Measurements from ENCODE around the gene DNAH9.

Gene DNAH9

DNA sequence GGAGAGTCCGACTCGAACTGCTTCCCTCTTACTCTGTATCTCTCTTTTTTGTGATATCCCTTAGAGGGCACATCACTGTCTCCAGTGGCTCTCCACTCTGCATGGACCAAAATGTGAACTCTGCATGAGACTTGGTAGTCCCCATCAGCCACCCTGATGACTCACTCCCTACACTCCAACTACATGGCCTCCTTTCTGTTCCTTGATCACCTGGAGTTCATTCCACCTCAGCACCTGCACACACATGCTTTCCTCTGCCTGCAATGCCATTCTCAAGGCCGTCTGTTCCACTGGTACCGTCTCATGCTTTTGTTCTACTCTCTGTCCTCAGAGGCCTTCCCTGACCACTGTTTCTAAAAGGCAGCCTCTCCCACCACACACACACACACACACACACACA is 109.3 kb downstream of the DNAH9 start:
- Histone ChIP-seq H2AFZ (ENCODE audit: low read depth, low read length) (no peak overlapping the region), H3K36me3 (ENCODE audit: insufficient read depth, low read length) (no peaks in the 10 kb centered on the region), H3K9me3 (ENCODE audit: low read length) (no peaks in the 10 kb centered on the region), H3K4me3 (ENCODE audit: low read length) (no peak overlapping the region), H3K4me1 (ENCODE audit: insufficient read depth, low read length) (no peaks in the 10 kb centered on the region), H3K27me3 (ENCODE audit: insufficient read depth, low read length) (peaks cover 2% of the 10 kb centered on the region)

DNA sequence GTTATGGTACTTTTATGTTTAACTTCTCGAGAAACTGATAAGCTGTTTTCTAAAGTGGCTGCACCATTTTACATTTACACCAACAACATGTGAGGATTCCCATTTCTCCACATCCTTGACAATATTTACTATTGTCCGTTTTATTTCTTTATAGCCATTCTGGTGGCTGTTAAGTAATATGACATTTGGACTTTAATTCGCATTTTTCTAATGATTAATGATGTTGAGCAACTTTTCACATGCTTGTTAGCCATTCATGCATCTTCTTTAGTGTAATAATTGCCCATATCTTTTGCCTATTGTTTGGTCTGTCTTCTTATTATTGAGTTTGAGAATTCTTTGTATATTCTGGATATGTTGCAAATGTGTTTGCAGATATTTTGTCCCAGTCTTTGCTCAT is 114.2 kb downstream of the DNAH9 start:
- Histone ChIP-seq H3K36me3 (ENCODE audit: insufficient read depth, low read length) (no peaks in the 10 kb centered on the region), H2AFZ (ENCODE audit: low read depth, low read length) (no peak overlapping the region), H3K27me3 (ENCODE audit: insufficient read depth, low read length) (peaks cover 2% of the 10 kb centered on the region), H3K4me1 (ENCODE audit: insufficient read depth, low read length) (no peaks in the 10 kb centered on the region), H3K4me3 (ENCODE audit: low read length) (no peak overlapping the region), H3K9me3 (ENCODE audit: low read length) (no peaks in the 10 kb centered on the region)

DNA sequence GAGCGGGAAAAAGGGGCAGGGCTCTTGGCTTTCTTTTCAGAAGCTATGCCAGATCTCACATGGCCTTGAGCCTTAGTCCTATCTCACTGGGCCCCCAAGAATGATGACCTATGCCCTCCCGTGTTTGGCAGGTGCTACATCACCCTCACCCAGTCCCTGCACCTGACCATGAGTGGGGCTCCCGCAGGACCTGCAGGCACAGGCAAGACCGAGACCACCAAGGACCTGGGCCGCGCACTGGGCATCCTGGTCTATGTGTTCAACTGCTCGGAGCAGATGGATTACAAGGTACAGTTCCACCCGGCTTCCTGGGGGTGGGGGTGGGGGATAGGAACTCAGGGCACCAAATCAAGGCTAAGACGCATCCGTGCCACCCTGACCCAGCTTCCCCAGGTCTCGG is 120.9 kb downstream of the DNAH9 start:
- no peaks in the 10 kb centered on the region for H3K27me3 ChIP-seq (ENCODE audit: insufficient read depth, low read length)
- no peak overlapping the region for H3K4me3 ChIP-seq (ENCODE audit: low read length)
- H3K36me3 ChIP-seq (ENCODE audit: insufficient read depth, low read length): no peaks in the 10 kb centered on the region
- no peaks in the 10 kb centered on the region for H3K4me1 ChIP-seq (ENCODE audit: insufficient read depth, low read length)
- H2AFZ ChIP-seq (ENCODE audit: low read depth, low read length): no peak overlapping the region
- H3K9me3 ChIP-seq (ENCODE audit: low read length): no peaks in the 10 kb centered on the region

DNA sequence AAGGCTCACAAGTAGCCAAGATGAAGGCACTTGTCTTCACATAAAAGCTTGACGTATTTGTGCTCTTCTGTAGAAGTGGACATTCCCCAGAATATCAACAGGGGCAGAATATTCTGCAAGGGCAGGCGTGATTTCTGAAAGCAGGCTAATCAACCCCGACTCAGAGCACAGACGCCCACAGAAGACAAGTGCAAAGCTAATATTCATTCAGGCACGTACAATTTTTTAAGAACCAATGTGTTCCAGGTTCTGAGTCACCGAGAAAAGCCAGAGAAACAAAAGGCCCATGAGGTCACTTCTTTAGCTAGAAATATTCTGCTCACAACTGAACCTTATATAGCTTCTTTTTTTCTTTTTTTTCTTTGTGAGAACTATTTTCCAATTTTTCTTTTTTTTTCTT is 121.6 kb downstream of the DNAH9 start:
- Histone ChIP-seq H2AFZ (ENCODE audit: low read depth, low read length) (no peak overlapping the region), H3K36me3 (ENCODE audit: insufficient read depth, low read length) (no peaks in the 10 kb centered on the region), H3K4me3 (ENCODE audit: low read length) (no peak overlapping the region), H3K27me3 (ENCODE audit: insufficient read depth, low read length) (no peaks in the 10 kb centered on the region), H3K9me3 (ENCODE audit: low read length) (no peaks in the 10 kb centered on the region), H3K4me1 (ENCODE audit: insufficient read depth, low read length) (no peaks in the 10 kb centered on the region)

DNA sequence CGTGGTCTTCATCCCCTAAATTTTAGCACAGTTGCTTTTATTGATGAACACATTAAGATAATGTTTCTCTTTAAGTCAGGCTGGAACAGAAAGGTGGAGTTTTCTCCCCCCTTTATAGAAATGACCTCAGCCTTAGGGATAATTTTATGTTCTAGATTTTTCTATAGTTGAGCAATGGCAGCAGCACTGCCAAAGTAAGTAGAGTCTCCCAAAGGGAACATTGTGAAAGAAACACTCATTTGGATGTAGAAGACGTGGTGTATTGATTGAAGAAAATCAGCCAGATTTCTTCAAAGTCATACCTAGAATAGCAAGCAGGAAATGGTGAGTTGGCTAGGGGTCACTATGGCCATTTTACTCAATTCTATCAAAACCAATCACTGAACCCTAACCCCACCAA is 122.5 kb downstream of the DNAH9 start:
- H3K4me3 ChIP-seq (ENCODE audit: low read length): no peak overlapping the region
- no peaks in the 10 kb centered on the region for H3K27me3 ChIP-seq (ENCODE audit: insufficient read depth, low read length)
- H3K4me1 ChIP-seq (ENCODE audit: insufficient read depth, low read length): no peaks in the 10 kb centered on the region
- no peaks in the 10 kb centered on the region for H3K36me3 ChIP-seq (ENCODE audit: insufficient read depth, low read length)
- H3K9me3 ChIP-seq (ENCODE audit: low read length): no peaks in the 10 kb centered on the region
- H2AFZ ChIP-seq (ENCODE audit: low read depth, low read length): no peak overlapping the region

DNA sequence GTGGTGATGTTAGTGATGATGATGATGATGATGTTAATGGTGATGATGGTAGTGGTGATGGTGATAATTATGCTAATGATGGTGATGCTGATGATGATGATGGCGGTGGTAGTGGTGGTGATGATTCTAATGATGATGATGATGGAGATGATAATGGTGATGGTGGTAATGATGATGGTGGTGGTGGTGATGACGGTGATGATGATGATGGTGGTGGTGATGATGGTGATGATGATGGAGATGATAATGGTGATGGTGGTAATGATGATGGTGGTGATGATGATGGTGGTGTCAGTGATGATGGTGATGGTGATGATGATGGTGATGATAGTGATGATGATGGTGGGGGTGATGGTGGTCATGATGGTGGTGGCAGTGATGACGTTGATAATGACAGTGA is 132.5 kb downstream of the DNAH9 start:
- Histone ChIP-seq H2AFZ (ENCODE audit: low read depth, low read length) (no peak overlapping the region), H3K27me3 (ENCODE audit: insufficient read depth, low read length) (no peaks in the 10 kb centered on the region), H3K36me3 (ENCODE audit: insufficient read depth, low read length) (no peaks in the 10 kb centered on the region), H3K4me3 (ENCODE audit: low read length) (no peak overlapping the region), H3K4me1 (ENCODE audit: insufficient read depth, low read length) (no peaks in the 10 kb centered on the region), H3K9me3 (ENCODE audit: low read length) (no peaks in the 10 kb centered on the region)

DNA sequence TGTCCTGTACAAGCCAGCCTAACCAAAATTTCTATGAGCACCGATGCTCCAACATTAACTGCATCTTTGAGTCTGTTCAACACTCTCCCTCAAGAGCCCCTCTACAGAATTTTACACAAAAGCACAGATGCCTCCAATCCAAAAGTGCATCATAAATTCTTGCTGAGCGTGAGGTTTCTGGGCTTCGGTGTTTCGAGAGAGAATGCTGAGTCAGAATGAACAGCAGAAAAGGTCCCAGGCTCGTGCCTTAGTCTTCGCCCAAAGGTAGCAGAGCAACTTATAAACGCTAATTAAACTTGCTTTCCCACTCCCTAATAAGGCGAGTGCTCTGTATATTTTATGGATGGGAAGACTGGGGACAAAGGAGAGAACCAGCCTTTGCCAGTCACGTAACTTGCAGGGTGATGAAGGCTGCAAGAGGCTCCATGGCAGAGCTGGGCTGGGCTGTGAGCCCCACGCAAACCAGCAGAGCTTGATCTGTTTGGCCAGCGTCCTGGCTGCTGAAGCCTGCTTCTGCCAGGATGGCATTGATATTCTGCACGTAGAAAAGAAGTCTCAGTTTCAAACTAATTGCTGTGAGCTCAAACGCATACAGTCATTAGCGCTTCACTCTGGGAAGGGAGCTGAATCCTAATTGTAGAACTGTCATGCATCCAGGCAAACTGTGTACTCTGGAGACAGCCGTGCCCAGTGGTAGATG is 138.5 kb downstream of the DNAH9 start:
- H2AFZ ChIP-seq (ENCODE audit: low read depth, low read length): no peak overlapping the region
- H3K36me3 ChIP-seq (ENCODE audit: insufficient read depth, low read length): no peaks in the 10 kb centered on the region
- H3K9me3 ChIP-seq (ENCODE audit: low read length): no peaks in the 10 kb centered on the region
- H3K4me3 ChIP-seq (ENCODE audit: low read length): no peak overlapping the region
- H3K27me3 ChIP-seq (ENCODE audit: insufficient read depth, low read length): no peaks in the 10 kb centered on the region
- H3K4me1 ChIP-seq (ENCODE audit: insufficient read depth, low read length): no peaks in the 10 kb centered on the region

DNA sequence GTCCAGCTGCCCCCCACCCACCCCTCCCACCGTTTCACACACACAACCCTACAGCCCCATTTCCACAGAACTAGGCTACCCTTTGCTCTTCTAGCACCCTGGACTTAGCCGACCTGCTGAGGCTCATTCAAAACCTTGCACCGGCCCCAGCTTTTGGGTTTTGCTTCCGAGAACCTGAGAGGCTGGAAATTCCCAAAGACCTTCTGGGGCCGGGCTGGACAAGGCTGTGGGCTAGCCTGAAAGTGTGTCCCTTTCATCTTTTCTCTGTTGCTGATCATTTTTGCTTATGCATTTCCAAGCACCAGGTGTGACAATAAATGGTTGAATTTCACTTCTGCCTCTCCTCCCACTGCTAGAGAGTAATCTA is 139.0 kb downstream of the DNAH9 start:
- Histone ChIP-seq H3K4me3 (ENCODE audit: low read length) (no peak overlapping the region), H2AFZ (ENCODE audit: low read depth, low read length) (no peak overlapping the region), H3K27me3 (ENCODE audit: insufficient read depth, low read length) (no peaks in the 10 kb centered on the region), H3K4me1 (ENCODE audit: insufficient read depth, low read length) (no peaks in the 10 kb centered on the region), H3K36me3 (ENCODE audit: insufficient read depth, low read length) (no peaks in the 10 kb centered on the region), H3K9me3 (ENCODE audit: low read length) (no peaks in the 10 kb centered on the region)

DNA sequence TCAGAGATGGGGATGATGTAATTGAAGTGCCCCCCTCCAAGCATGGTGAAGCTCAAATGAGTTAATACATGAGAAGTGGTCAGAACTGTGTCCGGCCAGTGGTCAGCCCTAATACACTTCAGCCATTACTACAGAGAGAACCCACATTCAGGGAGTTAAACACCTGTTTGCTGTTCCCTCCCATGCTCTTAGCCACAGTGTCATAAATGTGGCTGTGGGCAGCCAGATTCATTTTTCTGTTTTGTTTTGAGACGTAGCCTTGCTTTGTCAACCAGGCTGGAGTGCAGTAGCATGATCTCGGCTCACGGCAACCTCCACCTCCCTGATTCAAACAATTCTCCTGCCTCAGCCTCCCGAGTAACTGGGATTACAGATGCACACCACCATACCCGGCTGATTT is 139.9 kb downstream of the DNAH9 start:
- Histone ChIP-seq H3K36me3 (ENCODE audit: insufficient read depth, low read length) (no peaks in the 10 kb centered on the region), H3K4me1 (ENCODE audit: insufficient read depth, low read length) (no peaks in the 10 kb centered on the region), H2AFZ (ENCODE audit: low read depth, low read length) (no peak overlapping the region), H3K27me3 (ENCODE audit: insufficient read depth, low read length) (no peaks in the 10 kb centered on the region), H3K9me3 (ENCODE audit: low read length) (no peaks in the 10 kb centered on the region), H3K4me3 (ENCODE audit: low read length) (no peak overlapping the region)

DNA sequence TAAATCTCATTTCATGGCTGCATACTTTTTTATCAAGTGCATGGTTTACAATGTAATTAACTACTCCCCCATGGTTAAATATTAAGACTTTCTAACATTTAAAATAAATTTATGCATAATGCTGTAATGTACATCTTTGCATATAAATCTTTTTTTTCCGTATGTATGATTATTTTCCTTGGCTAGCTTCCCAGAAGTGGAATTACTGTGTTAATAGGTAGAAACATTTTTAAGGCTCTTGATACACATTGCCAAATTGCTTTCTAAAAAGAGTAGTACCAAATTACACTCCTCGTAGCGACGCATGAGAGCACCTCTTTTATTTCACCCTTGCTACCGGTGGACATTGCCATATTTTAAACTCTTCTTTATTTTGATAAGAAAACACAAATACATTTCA is 141.1 kb downstream of the DNAH9 start:
- Histone ChIP-seq H3K27me3 (ENCODE audit: insufficient read depth, low read length) (no peaks in the 10 kb centered on the region), H3K36me3 (ENCODE audit: insufficient read depth, low read length) (no peaks in the 10 kb centered on the region), H3K4me1 (ENCODE audit: insufficient read depth, low read length) (no peaks in the 10 kb centered on the region)

DNA sequence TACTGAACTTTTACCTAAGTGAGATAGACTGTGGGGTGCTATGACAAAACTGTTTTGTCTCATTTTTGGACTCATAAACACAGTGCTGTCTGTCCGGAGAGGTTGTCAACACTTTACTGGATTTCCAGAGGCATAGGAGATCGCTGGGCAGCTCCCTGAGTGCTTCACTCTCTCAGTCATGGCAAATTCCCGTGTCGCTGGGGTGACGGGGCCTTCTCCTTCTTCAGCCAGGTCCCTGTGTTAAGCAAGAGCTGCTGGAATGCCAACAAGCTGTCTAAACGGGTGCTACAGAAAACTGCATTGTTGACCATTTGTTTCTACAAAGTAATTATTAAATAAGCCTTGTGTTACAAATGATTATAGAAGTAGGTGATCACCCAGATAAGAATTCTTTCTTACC is 141.6 kb downstream of the DNAH9 start:
- H3K27me3 ChIP-seq (ENCODE audit: insufficient read depth, low read length): no peaks in the 10 kb centered on the region

More for the DNA sequence above, 141.1 kb downstream of the DNAH9 start:
- Histone ChIP-seq H3K4me3 (ENCODE audit: low read length) (no peak overlapping the region), H3K9me3 (ENCODE audit: low read length) (no peaks in the 10 kb centered on the region), H2AFZ (ENCODE audit: low read depth, low read length) (no peak overlapping the region)

DNA sequence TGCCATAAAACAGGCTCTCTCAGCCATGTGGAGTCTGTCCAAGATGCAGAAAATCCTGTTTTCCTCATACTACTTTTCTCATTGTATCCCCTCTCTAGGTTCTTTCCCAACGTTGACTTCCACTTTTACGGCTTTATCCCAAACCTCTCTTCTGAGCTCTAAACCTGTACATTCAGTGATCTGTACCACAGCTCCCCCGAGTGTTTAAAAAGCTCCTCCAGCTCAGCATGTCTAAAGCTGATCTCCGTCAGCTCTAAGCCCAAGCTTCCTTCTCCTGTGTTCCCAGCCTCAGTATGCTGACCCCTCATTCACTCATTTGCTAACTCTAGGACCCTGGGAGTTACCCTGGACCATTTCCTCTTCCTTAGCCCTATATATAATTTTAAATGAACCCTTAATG is 144.6 kb downstream of the DNAH9 start:
- no peak overlapping the region for H3K4me3 ChIP-seq (ENCODE audit: low read length)
- no peaks in the 10 kb centered on the region for H3K27me3 ChIP-seq (ENCODE audit: insufficient read depth, low read length)
- no peaks in the 10 kb centered on the region for H3K36me3 ChIP-seq (ENCODE audit: insufficient read depth, low read length)
- H2AFZ ChIP-seq (ENCODE audit: low read depth, low read length): no peak overlapping the region
- no peaks in the 10 kb centered on the region for H3K9me3 ChIP-seq (ENCODE audit: low read length)
- H3K4me1 ChIP-seq (ENCODE audit: insufficient read depth, low read length): no peaks in the 10 kb centered on the region

More for the DNA sequence above, 141.6 kb downstream of the DNAH9 start:
- H2AFZ ChIP-seq (ENCODE audit: low read depth, low read length): no peak overlapping the region
- H3K9me3 ChIP-seq (ENCODE audit: low read length): no peaks in the 10 kb centered on the region
- H3K36me3 ChIP-seq (ENCODE audit: insufficient read depth, low read length): no peaks in the 10 kb centered on the region
- no peaks in the 10 kb centered on the region for H3K4me1 ChIP-seq (ENCODE audit: insufficient read depth, low read length)
- no peak overlapping the region for H3K4me3 ChIP-seq (ENCODE audit: low read length)

DNA sequence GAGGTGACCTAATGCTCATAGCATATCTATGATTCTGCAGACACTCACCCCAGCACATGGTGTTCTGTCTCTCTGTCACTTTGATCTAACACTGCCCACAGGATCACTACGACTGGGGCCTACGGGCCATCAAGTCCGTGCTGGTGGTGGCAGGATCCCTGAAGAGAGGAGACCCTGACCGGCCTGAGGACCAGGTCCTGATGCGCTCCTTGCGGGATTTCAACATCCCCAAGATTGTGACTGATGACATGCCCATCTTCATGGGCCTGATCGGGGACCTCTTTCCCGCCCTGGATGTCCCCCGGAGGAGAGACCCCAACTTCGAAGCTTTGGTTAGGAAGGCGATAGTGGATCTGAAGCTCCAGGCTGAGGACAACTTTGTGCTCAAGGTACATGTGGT is 146.4 kb downstream of the DNAH9 start:
- no peak overlapping the region for H2AFZ ChIP-seq (ENCODE audit: low read depth, low read length)
- H3K9me3 ChIP-seq (ENCODE audit: low read length): no peaks in the 10 kb centered on the region
- H3K4me3 ChIP-seq (ENCODE audit: low read length): no peak overlapping the region
- H3K27me3 ChIP-seq (ENCODE audit: insufficient read depth, low read length): no peaks in the 10 kb centered on the region
- no peaks in the 10 kb centered on the region for H3K36me3 ChIP-seq (ENCODE audit: insufficient read depth, low read length)
- no peaks in the 10 kb centered on the region for H3K4me1 ChIP-seq (ENCODE audit: insufficient read depth, low read length)

DNA sequence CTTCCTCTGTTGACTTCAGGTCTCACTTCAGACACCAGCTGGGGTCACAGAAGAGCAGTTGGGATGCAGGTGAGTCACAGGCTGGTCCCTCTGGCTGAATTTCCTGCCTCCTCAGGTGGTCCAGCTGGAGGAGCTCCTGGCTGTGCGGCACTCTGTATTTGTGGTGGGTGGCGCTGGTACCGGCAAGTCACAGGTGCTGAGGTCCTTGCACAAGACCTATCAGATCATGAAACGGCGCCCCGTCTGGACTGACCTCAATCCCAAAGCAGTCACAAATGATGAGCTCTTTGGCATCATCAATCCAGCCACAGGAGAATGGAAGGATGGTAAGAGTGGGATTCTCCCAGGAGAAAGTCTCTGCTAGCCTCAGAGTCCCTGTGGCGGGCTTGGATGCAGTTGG is 149.2 kb downstream of the DNAH9 start:
- no peaks in the 10 kb centered on the region for H3K27me3 ChIP-seq (ENCODE audit: insufficient read depth, low read length)
- H2AFZ ChIP-seq (ENCODE audit: low read depth, low read length): no peak overlapping the region
- H3K36me3 ChIP-seq (ENCODE audit: insufficient read depth, low read length): no peaks in the 10 kb centered on the region
- no peak overlapping the region for H3K4me3 ChIP-seq (ENCODE audit: low read length)
- no peaks in the 10 kb centered on the region for H3K4me1 ChIP-seq (ENCODE audit: insufficient read depth, low read length)
- H3K9me3 ChIP-seq (ENCODE audit: low read length): no peaks in the 10 kb centered on the region
